ENCODE measurements around the gene POP4. TPM values are rescaled to one million over a fixed set of nuclear protein-coding genes. Genes with fewer than 3 reads are reported as not detected.

The POP4 gene
- total and polyA plus RNA-seq, 2 of the 8 experiments (the other 6 are each of a cell fraction or from before 2014, with no cell fraction given), result 29.1 to 41.5 TPM

DNA sequence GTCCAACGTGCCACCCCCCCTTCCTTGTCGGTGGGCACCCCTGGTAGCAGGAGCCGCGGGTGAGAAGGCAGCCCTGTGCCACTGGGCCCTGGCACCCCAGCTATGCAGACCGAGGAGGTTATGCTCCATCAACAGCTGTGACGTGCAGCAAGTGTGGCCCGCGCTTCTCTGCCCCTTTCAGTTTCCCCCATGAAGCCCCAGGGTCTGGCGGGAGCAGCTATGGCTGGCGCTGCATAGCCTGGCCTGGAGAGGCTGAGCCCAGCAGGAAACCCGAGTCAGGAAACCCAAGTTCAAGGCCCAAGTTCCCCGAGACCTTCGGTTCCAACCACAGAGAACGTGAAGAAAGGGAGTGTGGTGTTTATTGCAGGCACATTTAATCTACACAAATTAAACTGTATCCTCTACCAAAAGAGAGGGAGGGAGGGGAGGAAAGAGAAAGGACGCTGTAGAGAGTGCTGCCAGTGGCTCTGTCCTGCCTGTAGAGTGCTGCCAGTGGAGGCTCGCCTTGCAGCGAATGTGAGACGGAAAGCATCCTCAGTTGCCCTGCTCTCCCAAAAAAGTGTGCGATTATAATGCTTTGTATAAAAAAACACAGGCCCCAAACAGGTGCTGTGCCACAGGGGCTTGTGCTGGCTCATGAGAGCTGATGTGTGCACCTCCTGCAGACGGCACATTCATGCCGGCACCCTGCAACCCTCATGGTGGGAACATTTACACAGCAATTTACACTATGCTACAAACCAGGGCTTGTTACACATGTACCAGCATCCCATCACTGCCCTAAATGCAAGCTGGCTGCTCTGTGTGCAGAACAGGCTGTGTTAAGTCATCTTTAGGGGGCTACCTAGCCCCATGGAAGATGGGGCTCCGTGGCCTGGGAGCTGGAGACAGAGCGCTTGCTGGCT lies 16.3 kb downstream of the POP4 start:
- POLR2A ChIA-PET (ENCODE audit: partially characterized antibody), result interaction anchor here (0.9 to 2.2 kb wide), 3 partner anchors 16 to 43 kb away, joined by 3 to 11 read pairs (median 4); partner anchors contain the start of genes PLEKHF1 and POP4
- Histone ChIP-seq H3K27ac (ENCODE audit: low read depth, low read length) (no peak overlapping the region), H3K4me1 (replicated peaks in 1 of 4; ENCODE audit: control insufficient read depth in 3 of 4, insufficient read depth in 4 of 4, low read length in 3 of 4) (peaks cover 2 to 8% (median 5%) of the 10 kb centered on the region in 4 experiments; a peak in 6 of 7 replicates), H2BK5ac (ENCODE audit: low read depth, low read length) (no peak overlapping the region), H2BK15ac (ENCODE audit: low read length) (peak overlapping the region; percentile 99), H4K91ac (replicated peaks; ENCODE audit: insufficient read length, low read length) (no peak overlapping the region), H3K14ac (ENCODE audit: insufficient read length) (no peak overlapping the region), H4K8ac (ENCODE audit: extremely low read depth, insufficient read depth, low read length) (peak overlapping the region; percentile 63), H3K4ac (replicated peaks; ENCODE audit: insufficient read length, low read depth, low read length) (no peak overlapping the region), H4K20me1 (replicated peaks in 1 of 2; ENCODE audit: control insufficient read depth in 1 of 2, insufficient read depth in 2 of 2, low read length in 2 of 2) (no peaks in the 10 kb centered on the region), H3K23ac (ENCODE audit: insufficient read length) (no peak overlapping the region), H3K9ac (replicated peaks in 1 of 4; ENCODE audit: extremely low read depth in 1 of 4, low read depth in 3 of 4, low read length in 3 of 4) (no peak overlapping the region), H3K23me2 (ENCODE audit: low read depth, low read length) (no peaks in the 10 kb centered on the region), H2AFZ (ENCODE audit: low read length) (0 out of 2 replicates have a peak overlapping the region, but pooled peaks have one; percentile 14), H3K9me3 (ENCODE audit: insufficient read depth in 2 of 2, low read depth in 1 of 2, low read length in 1 of 2) (no peaks in the 10 kb centered on the region), H3K79me2 (ENCODE audit: control insufficient read depth in 1 of 2, insufficient read depth in 2 of 2, low read length in 2 of 2) (no peaks in the 10 kb centered on the region), H2AK5ac (ENCODE audit: low read depth, low read length) (no peak overlapping the region), H3K56ac (replicated peaks; ENCODE audit: insufficient read length, low read depth, low read length) (no peak overlapping the region), H3K79me1 (ENCODE audit: low read depth, low read length) (no peaks in the 10 kb centered on the region), H2BK20ac (ENCODE audit: low read length) (peak overlapping the region; percentile 90; the same call in 1 of the 2 replicates), H3K27me3 (replicated peaks in 1 of 4; ENCODE audit: control insufficient read depth in 3 of 4, extremely low read depth in 1 of 4, insufficient read depth in 3 of 4, low read length in 3 of 4) (peaks cover 0 to 2% (median 0%) of the 10 kb centered on the region in 4 experiments; a peak in 2 of 7 replicates), H3K18ac (ENCODE audit: extremely low read depth, low read length) (no peak overlapping the region), H2BK12ac (ENCODE audit: low read depth, low read length) (no peak overlapping the region; the same call in 1 of the 2 replicates), H3K4me3 (ENCODE audit: extremely low read depth in 1 of 4, insufficient read depth in 2 of 4, low read depth in 3 of 4, low read length in 4 of 4) (no peak overlapping the region), H2BK120ac (replicated peaks; ENCODE audit: low read depth, low read length) (no peak overlapping the region), H3K36me3 (ENCODE audit: control insufficient read depth in 2 of 4, insufficient read depth in 4 of 4, low read length in 3 of 4) (no peaks in the 10 kb centered on the region), H3K4me2 (ENCODE audit: insufficient read depth in 1 of 2, low read depth in 2 of 2, low read length in 2 of 2) (no peak overlapping the region), H4K5ac (ENCODE audit: insufficient read length, low read depth, low read length) (no peak overlapping the region)
- peak; percentile 28 for FAIRE-seq
- WGBS, 2 experiments (ENCODE audit: extremely low coverage in 1 of 2, insufficient coverage in 1 of 2, insufficient read length in 1 of 2, insufficient replicate concordance in 2 of 2, low coverage in 1 of 2, low lambda C conversion rate in 2 of 2, missing lambda C conversion rate in 1 of 2), result 85% methylated on average over 20 of the region's 23 CpGs; no CpG with 5 or more reads in 1 of the 2 experiments
- CTCF ChIA-PET (ENCODE audit: partially characterized antibody), result interaction anchor here (0.8 to 12.2 kb wide), 7 partner anchors 12 to 94 kb away, joined by 3 to 109 read pairs (median 4); partner anchors contain the start of genes PLEKHF1 and POP4
- no peak for DNase-seq (ENCODE audit: low read depth in 1 of 2, low spot score in 2 of 2)
- no peak for TF ChIP-seq PHF8 (conservative IDR thresholded peaks at IDR 0.05; ENCODE audit: low read depth, low read length)
- TF ChIP-seq GTF2F1 (IDR thresholded peaks at IDR 0.05; ENCODE audit: borderline replicate concordance, low read depth, low read length), result no peak
- TF ChIP-seq TEAD4 (IDR thresholded peaks at IDR 0.05; ENCODE audit: low read depth, low read length), result no peak
- TF ChIP-seq KDM4A (IDR thresholded peaks at IDR 0.05; ENCODE audit: low read depth, low read length, severe bottlenecking), result no peak
- TF ChIP-seq BCL11A (IDR thresholded peaks at IDR 0.05; ENCODE audit: low read depth in 2 of 2, low read length in 2 of 2), result no peak
- no peak for TF ChIP-seq KDM1A (IDR thresholded peaks at IDR 0.05; ENCODE audit: borderline replicate concordance, low read length)
- TF ChIP-seq, protein P1, sequence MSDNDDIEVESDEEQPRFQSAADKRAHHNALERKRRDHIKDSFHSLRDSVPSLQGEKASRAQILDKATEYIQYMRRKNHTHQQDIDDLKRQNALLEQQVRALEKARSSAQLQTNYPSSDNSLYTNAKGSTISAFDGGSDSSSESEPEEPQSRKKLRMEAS (IDR thresholded peaks at IDR 0.05), result no peak
